ENCODE results near the gene LURAP1L.

- TF ChIP-seq, protein P1, sequence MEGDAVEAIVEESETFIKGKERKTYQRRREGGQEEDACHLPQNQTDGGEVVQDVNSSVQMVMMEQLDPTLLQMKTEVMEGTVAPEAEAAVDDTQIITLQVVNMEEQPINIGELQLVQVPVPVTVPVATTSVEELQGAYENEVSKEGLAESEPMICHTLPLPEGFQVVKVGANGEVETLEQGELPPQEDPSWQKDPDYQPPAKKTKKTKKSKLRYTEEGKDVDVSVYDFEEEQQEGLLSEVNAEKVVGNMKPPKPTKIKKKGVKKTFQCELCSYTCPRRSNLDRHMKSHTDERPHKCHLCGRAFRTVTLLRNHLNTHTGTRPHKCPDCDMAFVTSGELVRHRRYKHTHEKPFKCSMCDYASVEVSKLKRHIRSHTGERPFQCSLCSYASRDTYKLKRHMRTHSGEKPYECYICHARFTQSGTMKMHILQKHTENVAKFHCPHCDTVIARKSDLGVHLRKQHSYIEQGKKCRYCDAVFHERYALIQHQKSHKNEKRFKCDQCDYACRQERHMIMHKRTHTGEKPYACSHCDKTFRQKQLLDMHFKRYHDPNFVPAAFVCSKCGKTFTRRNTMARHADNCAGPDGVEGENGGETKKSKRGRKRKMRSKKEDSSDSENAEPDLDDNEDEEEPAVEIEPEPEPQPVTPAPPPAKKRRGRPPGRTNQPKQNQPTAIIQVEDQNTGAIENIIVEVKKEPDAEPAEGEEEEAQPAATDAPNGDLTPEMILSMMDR (IDR thresholded peaks at IDR 0.05) = no peak
- TF ChIP-seq POLR2A (IDR thresholded peaks at IDR 0.05) = no peak
Observed at GRCh38 chr9:12760758-12761157, 14.1 kb upstream of the LURAP1L start.
